Stomach (tissue), 9 donors: ENCODE results near the gene ALG5. TPM values are rescaled to one million over a fixed set of nuclear protein-coding genes. Genes with fewer than 3 reads are reported as not detected.

Experiments
- DNase-seq, 2 donors: peaks; one replicate each; pipeline versions ENCODE4 v3.0.0 to v3.0.0-alpha.2; 2013 to 2019
- H3K27ac ChIP-seq, 5 donors: fragments of 200-600 bp in 4 of 5; sonication (generic) in 4 of 5; one replicate each; pipeline ENCODE4 v1.5.1; 2013 to 2019; ENCODE audit warnings: mild to moderate bottlenecking in 1 of 5, moderate library complexity in 1 of 5
- H3K27me3 ChIP-seq, 3 donors: fragments of 200-600 bp; sonication (generic); one replicate each; pipeline ENCODE4 v1.5.1; 2017 to 2019; ENCODE audit warnings: mixed run types in 1 of 3
- H3K36me3 ChIP-seq, 4 donors: fragments of 200-600 bp; sonication (generic); 1 replicate in 3 of 4; 2 replicates in 1 of 4; pipeline ENCODE4 v1.5.1; 2016 to 2019
- H3K4me1 ChIP-seq, 4 donors: fragments of 200-600 bp; sonication (generic); one replicate each; pipeline ENCODE4 v1.5.1; 2016 to 2019
- H3K4me3 ChIP-seq, 4 donors: fragments of 200-600 bp; sonication (generic) in 3 of 4; one replicate each; pipeline ENCODE4 v1.5.1; 2016 to 2019; ENCODE audit warnings: mild to moderate bottlenecking in 1 of 4
- H3K9me3 ChIP-seq, 4 donors: fragments of 200-600 bp; sonication (generic); one replicate each; pipeline ENCODE4 v1.5.1; 2016 to 2019
- CTCF ChIP-seq, 7 experiments: fragments of 450-650 bp in 4 of 7; fragments of 200-600 bp in 3 of 7; sonication (generic) in 3 of 7; IDR thresholded peaks; one replicate each; pipeline ENCODE4 v1.5.1; 2016 to 2019; ENCODE audit warnings: antibody characterized with exemption in 7 of 7, control low read depth in 2 of 7, mild to moderate bottlenecking in 1 of 7
- EP300 ChIP-seq: sonication (generic); formaldehyde crosslinking; IDR thresholded peaks from one replicate; pipeline ENCODE4 v1.6.1; 2017; ENCODE audit warnings: antibody characterized with exemption
- POLR2A ChIP-seq, 4 donors: fragments of 450-650 bp; IDR thresholded peaks; one replicate each; pipeline ENCODE4 v1.6.1; 2016; ENCODE audit warnings: antibody characterized with exemption in 4 of 4, control low read depth in 2 of 4, mild to moderate bottlenecking in 1 of 4, moderate library complexity in 1 of 4
- POLR2AphosphoS5 ChIP-seq, 3 donors: sonication (generic); formaldehyde crosslinking; IDR thresholded peaks; one replicate each; pipeline ENCODE4 v1.6.1; 2016; ENCODE audit warnings: antibody characterized with exemption in 3 of 3
- WGBS, 5 donors: extraction: QIAGEN DNeasy Blood & Tissue Kit in 3 of 5; methylation state at CpG; one replicate each; pipeline versions ENCODE4 v1.1.5 to v1.1.7; 2013 to 2018; 5-methylcytosine and 5-hydroxymethylcytosine counted together
- intact Hi-C: fragments of 100-400 bp; cut with DNase I; formaldehyde crosslinking; loops from one replicate; pipeline ENCODE4 v1.15.1; 2023; ENCODE audit warnings: low total_unique reads
- polyA plus RNA-seq, 3 donors: library from polyadenylated mRNA; stranded (reverse); fragments of 200-250 nt; gene quantifications; one replicate each; pipeline ENCODE4 v1.2.3, GENCODE V29; 2013
- total RNA-seq, 5 donors: library from RNA; depleted of rRNA; stranded (reverse); fragments of >200 nt; gene quantifications; one replicate each; pipeline versions ENCODE4 v1.1.0 to v1.2.3, GENCODE V29; 2014 to 2016
- donor health status: healthy with polysubstance abuse.
- donor health status: Bipolar disorder and iron deficiency.
- donor health status: healthy.

The ALG5 gene
- total and polyA plus RNA-seq, 8 donors: 1.2 to 61.1 (median 28.2) TPM

GRCh38 chr13:36986462-36987240 lies 12.5 kb downstream of the ALG5 start:
- H3K36me3 ChIP-seq: peaks cover 44 to 100% (median 100%) of the 10 kb centered on the region in 4 donors
- no peaks in the 10 kb centered on the region for H3K27me3 ChIP-seq
- no peak for TF ChIP-seq EP300
- intact Hi-C loops: no loop called here
- no peak overlapping the region for H3K27ac ChIP-seq
- DNase-seq: no peak
- H3K4me1 ChIP-seq: peaks cover 0 to under 1% (median 0%) of the 10 kb centered on the region in 4 donors
- no peaks in the 10 kb centered on the region for H3K9me3 ChIP-seq
- WGBS, 5 donors: 82 to 94% (median 91%) methylated on average over 2 of the region's 2 CpGs
- no peak overlapping the region for H3K4me3 ChIP-seq

- H3K36me3 ChIP-seq: peaks cover 29 to 92% (median 88%) of the 10 kb centered on the region in 4 donors
- H3K9me3 ChIP-seq: no peaks in the 10 kb centered on the region
- intact Hi-C loops: loop anchor here (5.0 kb wide), 1 partner anchor 124 kb away; no protein-coding TSS in a partner anchor
- H3K27me3 ChIP-seq: no peaks in the 10 kb centered on the region
- TF ChIP-seq EP300 (no peak), CTCF (IDR thresholded peaks at IDR 0.05) (peak in 5 of 7 experiments; percentile 10 to 35 (median 29))
- H3K4me1 ChIP-seq: peaks cover 0 to 8% (median 0%) of the 10 kb centered on the region in 4 donors
- DNase-seq: peak in 1 of 2 donors; percentile 69
- WGBS, 5 donors: 26 to 34% (median 28%) methylated on average over 6 of the region's 6 CpGs
- H3K4me3 ChIP-seq: no peak overlapping the region
- no peak overlapping the region for H3K27ac ChIP-seq
Observed at GRCh38 chr13:36981156-36981743, 17.9 kb downstream of the ALG5 start.

GRCh38 chr13:36979361-36980050 lies 19.6 kb downstream of the ALG5 start:
- Histone ChIP-seq H3K36me3 (peaks cover 25 to 90% (median 88%) of the 10 kb centered on the region in 4 donors), H3K27me3 (no peaks in the 10 kb centered on the region), H3K9me3 (no peaks in the 10 kb centered on the region), H3K4me3 (no peak overlapping the region), H3K4me1 (peaks cover 0 to 8% (median 0%) of the 10 kb centered on the region in 4 donors), H3K27ac (no peak overlapping the region)
- TF ChIP-seq POLR2A (IDR thresholded peaks at IDR 0.05) (no peak), CTCF (IDR thresholded peaks at IDR 0.05) (no peak), EP300 (no peak), POLR2AphosphoS5 (IDR thresholded peaks at IDR 0.05) (no peak)
- WGBS, 5 donors: 83 to 90% (median 90%) methylated on average over 7 of the region's 7 CpGs
- intact Hi-C loops: loop anchor here (5.0 kb wide), 1 partner anchor 122 kb away; no protein-coding TSS in a partner anchor
- DNase-seq: no peak

DNA sequence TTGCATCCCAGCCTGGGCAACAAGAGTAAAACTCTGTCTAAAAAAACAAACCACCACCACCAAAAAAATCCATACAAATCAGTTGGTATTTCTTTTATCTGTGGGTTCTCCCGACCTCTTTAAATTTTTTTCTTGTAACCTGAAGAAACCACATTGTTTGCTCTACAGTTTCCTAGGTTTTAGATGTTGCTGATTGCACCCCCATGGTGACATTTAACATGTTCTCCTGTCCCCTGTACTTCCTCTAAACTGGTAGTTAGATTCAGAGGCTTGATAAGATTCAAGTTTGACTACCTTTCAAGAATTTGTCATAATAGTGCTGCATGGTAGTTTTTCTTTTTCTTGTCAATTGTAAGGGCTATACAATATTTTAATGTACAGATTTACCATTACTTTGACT lies 24.0 kb downstream of the ALG5 start:
- Histone ChIP-seq H3K4me1 (no peaks in the 10 kb centered on the region), H3K27ac (no peak overlapping the region), H3K4me3 (no peak overlapping the region), H3K9me3 (no peaks in the 10 kb centered on the region), H3K27me3 (no peaks in the 10 kb centered on the region), H3K36me3 (peaks cover 29 to 74% (median 67%) of the 10 kb centered on the region in 4 donors)
- no peak for DNase-seq
- intact Hi-C loops: no loop called here
- WGBS, 5 donors: 82 to 97% (median 89%) methylated on average over 1 of the region's 1 CpG
- TF ChIP-seq POLR2AphosphoS5 (IDR thresholded peaks at IDR 0.05) (no peak), POLR2A (IDR thresholded peaks at IDR 0.05) (no peak), EP300 (no peak), CTCF (IDR thresholded peaks at IDR 0.05) (no peak)
